ENCODE results near the gene DTNB.

GRCh38 chr2:25375989-25376545 is 297.3 kb downstream of the DTNB start:
- TF ChIP-seq POLR2AphosphoS5 (IDR thresholded peaks at IDR 0.05; ENCODE audit: low read depth, low read length) (no peak), CHD2 (IDR thresholded peaks at IDR 0.05; ENCODE audit: low read length, partially characterized antibody) (no peak), CTCF (IDR thresholded peaks at IDR 0.05) (no peak), MXI1 (IDR thresholded peaks at IDR 0.05; ENCODE audit: low read depth, low read length) (no peak), EP300 (IDR thresholded peaks at IDR 0.05; ENCODE audit: borderline replicate concordance in 1 of 2, low read depth in 1 of 2, low read length in 1 of 2) (no peak), USF2 (IDR thresholded peaks at IDR 0.05; ENCODE audit: borderline replicate concordance, low read depth, low read length) (no peak), EZH2phosphoT487 (IDR thresholded peaks at IDR 0.05; ENCODE audit: borderline replicate concordance, low read depth) (no peak), MEF2A (IDR thresholded peaks at IDR 0.05; ENCODE audit: borderline replicate concordance, low read depth) (no peak), ZBTB33 (IDR thresholded peaks at IDR 0.05; ENCODE audit: borderline replicate concordance, low read depth) (no peak), FOXM1 (IDR thresholded peaks at IDR 0.05; ENCODE audit: low read depth) (no peak)
- TF ChIP-seq, protein P1, sequence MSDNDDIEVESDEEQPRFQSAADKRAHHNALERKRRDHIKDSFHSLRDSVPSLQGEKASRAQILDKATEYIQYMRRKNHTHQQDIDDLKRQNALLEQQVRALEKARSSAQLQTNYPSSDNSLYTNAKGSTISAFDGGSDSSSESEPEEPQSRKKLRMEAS (IDR thresholded peaks at IDR 0.05; ENCODE audit: low read depth) = no peak
- TF ChIP-seq, protein P2, sequence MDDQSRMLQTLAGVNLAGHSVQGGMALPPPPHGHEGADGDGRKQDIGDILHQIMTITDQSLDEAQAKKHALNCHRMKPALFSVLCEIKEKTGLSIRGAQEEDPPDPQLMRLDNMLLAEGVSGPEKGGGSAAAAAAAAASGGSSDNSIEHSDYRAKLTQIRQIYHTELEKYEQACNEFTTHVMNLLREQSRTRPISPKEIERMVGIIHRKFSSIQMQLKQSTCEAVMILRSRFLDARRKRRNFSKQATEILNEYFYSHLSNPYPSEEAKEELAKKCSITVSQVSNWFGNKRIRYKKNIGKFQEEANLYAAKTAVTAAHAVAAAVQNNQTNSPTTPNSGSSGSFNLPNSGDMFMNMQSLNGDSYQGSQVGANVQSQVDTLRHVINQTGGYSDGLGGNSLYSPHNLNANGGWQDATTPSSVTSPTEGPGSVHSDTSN (IDR thresholded peaks at IDR 0.05) = no peak
- TF ChIP-seq, protein P3, sequence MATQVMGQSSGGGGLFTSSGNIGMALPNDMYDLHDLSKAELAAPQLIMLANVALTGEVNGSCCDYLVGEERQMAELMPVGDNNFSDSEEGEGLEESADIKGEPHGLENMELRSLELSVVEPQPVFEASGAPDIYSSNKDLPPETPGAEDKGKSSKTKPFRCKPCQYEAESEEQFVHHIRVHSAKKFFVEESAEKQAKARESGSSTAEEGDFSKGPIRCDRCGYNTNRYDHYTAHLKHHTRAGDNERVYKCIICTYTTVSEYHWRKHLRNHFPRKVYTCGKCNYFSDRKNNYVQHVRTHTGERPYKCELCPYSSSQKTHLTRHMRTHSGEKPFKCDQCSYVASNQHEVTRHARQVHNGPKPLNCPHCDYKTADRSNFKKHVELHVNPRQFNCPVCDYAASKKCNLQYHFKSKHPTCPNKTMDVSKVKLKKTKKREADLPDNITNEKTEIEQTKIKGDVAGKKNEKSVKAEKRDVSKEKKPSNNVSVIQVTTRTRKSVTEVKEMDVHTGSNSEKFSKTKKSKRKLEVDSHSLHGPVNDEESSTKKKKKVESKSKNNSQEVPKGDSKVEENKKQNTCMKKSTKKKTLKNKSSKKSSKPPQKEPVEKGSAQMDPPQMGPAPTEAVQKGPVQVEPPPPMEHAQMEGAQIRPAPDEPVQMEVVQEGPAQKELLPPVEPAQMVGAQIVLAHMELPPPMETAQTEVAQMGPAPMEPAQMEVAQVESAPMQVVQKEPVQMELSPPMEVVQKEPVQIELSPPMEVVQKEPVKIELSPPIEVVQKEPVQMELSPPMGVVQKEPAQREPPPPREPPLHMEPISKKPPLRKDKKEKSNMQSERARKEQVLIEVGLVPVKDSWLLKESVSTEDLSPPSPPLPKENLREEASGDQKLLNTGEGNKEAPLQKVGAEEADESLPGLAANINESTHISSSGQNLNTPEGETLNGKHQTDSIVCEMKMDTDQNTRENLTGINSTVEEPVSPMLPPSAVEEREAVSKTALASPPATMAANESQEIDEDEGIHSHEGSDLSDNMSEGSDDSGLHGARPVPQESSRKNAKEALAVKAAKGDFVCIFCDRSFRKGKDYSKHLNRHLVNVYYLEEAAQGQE (IDR thresholded peaks at IDR 0.05; ENCODE audit: low read depth, low read length) = no peak
- TF ChIP-seq, protein P4, sequence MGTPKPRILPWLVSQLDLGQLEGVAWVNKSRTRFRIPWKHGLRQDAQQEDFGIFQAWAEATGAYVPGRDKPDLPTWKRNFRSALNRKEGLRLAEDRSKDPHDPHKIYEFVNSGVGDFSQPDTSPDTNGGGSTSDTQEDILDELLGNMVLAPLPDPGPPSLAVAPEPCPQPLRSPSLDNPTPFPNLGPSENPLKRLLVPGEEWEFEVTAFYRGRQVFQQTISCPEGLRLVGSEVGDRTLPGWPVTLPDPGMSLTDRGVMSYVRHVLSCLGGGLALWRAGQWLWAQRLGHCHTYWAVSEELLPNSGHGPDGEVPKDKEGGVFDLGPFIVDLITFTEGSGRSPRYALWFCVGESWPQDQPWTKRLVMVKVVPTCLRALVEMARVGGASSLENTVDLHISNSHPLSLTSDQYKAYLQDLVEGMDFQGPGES (IDR thresholded peaks at IDR 0.05; ENCODE audit: low read depth, low read length) = no peak

Data from SK-N-SH (cell line).